GM18499 (cell line): ENCODE results near the gene SERPINA12.
"Not testable (repeated sequence)": the region's sequence is repeated elsewhere in the genome, so short reads cannot be mapped to it uniquely, and the experiment has no call there.

Experiments used
- ATAC-seq: cut with Tn5 transposase; IDR thresholded peaks from one replicate; pipeline ENCODE4 v1.9.1; 2021; ENCODE audit warnings: moderate number of reproducible peaks; ENCODE audit not compliant: insufficient read depth, unreplicated experiment

Gene SERPINA12

DNA sequence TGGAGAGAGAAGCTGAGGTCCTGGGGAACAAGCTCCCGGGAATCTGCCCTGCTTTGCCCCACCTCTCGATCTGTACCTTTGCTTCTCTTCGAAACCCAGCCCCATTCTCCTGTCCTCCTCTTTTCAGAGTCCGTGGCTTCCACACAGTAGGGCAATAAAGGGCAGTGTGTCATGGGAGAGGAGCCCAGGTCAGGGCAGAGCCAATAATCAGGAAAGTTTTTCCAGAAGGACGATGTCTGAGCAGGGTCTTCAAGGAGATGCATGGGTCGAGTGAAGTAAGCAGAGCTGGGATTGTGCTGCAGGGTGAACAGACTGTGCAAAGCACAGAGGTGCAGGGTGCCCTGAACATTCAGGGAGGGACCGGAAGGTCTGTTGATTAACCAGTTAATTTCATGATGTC lies 29.9 kb upstream of the SERPINA12 start:
- ATAC-seq = no peak

- ATAC-seq = no peak
Measured at GRCh38 chr14:94538070-94538740, 28.9 kb upstream of the SERPINA12 start.

GRCh38 chr14:94536836-94537235 lies 27.6 kb upstream of the SERPINA12 start:
- no peak for ATAC-seq

- ATAC-seq = no peak
Measured at GRCh38 chr14:94535506-94535905, 26.2 kb upstream of the SERPINA12 start.

- no peak for ATAC-seq
Measured at GRCh38 chr14:94532447-94532846, 23.2 kb upstream of the SERPINA12 start.

DNA sequence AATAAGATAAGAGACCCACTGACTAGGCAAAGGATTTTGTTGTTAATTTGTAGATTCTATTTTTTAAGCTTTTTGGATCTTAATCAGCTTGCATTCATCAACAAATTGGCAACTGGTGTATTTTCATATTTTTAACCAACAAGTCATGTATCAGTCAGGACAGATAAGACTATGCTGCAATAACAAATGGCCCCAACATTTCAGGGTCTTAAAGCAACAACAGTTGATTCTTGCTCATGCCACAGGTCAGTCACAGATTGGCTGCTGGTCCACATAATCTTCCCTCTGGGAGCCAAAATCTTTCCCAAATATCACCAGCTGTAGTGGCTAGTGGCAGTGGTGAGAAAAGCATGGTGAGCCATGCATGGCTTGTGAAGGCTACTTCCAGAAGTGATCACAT lies 21.9 kb upstream of the SERPINA12 start:
- ATAC-seq = no peak

- ATAC-seq = no peak
Measured at GRCh38 chr14:94524093-94524492, 14.8 kb upstream of the SERPINA12 start.

GRCh38 chr14:94523265-94523664 lies 14.0 kb upstream of the SERPINA12 start:
- no peak for ATAC-seq

DNA sequence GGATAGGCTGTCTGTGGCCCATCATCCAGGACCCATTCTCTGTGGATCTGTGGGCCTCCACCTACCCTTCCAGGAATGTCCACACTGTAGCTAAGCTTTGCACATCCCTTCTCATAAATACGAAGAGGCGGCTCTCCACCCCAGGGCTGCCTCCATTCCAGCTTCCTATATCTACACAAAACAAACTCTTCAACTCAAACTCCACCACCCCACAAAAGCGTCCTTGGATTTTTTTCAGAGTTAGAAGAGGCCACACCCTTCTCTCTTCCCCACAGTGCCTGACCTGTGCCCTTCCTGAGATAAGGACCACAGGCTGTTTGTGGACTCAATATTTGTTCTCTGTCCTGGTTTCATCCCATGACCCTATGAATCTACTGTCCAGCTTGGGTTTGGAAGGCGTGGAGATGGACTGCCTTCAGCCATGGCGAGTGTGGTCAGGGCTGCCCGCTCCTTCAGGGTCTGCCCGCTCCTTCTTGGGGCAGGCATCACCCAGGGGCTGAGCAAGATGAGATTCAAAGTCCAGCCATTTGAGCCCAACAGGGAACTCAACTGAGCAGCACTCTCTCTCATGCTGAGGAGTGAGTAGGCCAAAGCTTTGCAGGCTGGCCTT lies 13.0 kb upstream of the SERPINA12 start:
- no peak for ATAC-seq

DNA sequence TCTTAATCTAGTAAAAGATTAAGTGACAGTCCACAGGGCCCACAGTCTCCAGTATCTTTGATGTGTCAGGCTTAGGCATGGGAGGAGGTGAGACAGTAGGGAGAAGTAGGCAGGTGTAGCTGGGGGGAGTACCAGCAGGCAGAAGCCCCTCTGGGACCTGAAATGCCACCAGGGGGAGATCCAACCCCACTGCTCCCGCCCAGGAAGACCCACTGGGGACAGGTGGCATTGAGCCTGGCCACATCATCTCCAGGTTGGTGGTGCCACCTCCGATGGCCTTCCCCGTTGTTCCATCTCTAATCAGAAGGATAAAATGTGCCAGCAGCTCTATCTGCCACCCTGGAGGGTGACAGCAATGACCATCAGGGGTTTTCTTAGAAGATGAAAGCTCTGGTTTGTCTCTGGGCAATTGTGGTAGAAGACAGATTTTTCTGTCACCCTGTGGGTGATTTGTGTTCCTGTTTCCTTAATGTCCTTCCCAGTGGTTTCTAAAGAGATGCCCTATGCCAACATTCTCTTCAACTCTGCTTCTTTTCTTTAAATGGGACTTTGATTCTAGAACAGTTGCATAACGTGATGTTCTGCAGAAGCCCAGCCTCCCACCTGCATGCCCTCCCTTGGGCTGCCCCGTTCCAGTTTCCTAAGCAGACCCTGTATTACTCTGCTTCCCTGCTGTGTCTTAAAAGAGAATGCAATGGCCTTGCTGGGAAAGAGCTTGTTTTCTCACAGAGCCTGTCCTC lies 12.3 kb upstream of the SERPINA12 start:
- no peak for ATAC-seq

DNA sequence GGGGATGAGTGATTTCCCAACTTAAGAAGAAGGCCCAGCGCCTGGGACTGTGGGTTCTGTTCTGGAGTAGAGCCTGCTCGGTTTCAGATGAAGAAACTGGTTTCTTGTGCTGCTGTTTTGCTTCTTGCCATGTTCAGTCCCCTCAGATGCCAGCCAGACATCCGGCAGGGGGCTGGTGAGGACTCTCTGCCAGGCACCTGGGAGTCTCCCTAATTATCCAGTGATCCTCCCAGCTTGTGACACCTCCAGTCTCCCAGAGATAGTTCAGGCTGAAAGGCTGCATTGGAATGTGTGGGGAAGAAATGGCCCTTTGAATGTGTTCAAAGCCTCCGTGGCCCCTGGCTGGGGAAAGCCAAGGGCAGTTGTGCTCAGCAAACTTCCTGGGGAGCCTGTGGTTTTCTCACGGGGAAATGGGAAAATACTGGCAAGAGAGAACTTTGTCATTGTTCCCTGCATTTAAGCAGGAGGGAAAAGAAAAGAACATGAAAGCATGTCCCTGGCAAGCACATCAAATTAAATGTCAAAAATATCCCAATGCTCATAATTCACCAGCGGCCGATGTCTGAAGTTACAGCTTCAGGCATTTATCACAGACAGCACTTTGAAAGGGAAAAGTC lies 8.5 kb upstream of the SERPINA12 start:
- no peak for ATAC-seq

GRCh38 chr14:94517248-94517640 lies 8.0 kb upstream of the SERPINA12 start:
- ATAC-seq = no peak

DNA sequence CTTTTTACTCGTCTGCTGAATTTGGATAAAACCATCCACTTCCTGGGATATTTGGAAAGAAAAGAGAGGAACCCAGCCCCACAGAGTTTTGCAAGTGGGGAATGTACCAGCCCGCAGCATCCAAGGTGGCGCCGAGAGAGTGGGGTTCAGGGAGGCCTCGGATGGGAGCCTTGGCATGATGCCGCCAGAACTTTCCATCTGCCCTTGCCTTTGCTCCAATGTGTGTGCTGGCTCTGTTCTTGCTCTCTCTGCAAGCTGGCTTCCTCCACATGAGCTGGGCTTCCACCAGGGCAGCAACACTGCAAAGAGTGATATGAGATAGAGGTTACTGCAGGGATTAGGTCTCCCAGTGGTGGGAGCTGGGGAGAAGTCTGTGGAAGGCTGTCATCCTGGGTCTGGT lies 6.6 kb upstream of the SERPINA12 start:
- ATAC-seq = no peak

- no peak for ATAC-seq
Measured at GRCh38 chr14:94515426-94515825, 6.2 kb upstream of the SERPINA12 start.

DNA sequence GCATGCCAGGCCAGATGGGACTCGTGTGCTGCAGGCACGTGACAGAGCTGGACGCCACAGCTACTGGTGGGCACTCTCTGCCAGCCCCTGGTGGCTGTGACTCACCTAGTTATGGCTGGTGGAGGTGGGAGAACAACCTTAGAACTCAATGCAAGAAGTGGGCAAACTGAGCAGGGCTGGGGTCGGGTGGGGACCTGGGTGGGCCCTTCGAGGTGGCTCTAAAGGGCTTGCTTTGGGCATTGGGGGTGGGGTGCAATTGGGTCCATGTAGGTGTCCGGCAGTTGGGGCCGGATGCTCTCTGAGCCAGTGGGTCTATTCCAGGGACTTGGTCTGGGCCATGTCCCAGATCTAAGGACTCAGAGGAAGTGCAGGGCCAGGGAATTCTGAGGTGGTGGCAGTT lies 5.1 kb upstream of the SERPINA12 start:
- ATAC-seq = no peak

DNA sequence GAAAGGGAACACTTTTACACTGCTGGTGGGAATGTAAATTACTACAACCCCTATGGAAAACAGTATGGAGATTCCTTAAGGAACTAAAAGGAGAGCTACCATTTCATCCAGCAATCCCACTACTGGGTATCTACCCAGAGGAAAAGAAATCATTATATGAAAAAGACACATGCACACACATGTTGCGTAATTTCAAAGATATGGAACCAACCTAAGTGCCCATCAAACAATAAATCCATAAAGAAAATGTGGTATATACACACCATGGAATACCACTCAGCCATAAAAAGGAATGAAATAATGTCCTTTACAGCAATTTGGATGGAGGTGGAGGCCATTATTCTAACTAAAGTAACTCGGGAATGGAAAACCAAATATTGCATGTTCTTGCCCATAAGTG lies 1.2 kb upstream of the SERPINA12 start:
- not testable (repeated sequence) for ATAC-seq

- ATAC-seq = no peak
Measured at GRCh38 chr14:94505641-94506040, 3.6 kb downstream of the SERPINA12 start.

DNA sequence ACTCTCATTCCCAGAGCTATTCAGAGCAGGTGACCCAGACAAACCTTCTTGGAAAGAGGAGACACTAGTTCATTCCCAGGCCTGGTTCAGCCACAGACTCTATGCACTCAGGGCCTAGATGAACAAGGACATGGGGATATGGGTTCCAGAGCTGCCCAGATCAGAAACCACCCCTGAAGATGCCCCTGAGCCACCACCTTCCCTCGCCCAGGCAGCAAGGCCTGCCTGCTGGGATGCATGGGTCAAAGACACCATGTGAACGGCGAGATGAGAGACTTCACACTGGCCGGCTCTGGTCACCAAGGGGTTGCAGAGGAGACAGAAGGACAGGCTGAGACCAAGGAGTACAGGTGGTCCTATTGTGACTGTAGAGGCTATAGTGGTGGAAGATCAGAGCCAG lies 4.1 kb downstream of the SERPINA12 start:
- ATAC-seq = no peak

DNA sequence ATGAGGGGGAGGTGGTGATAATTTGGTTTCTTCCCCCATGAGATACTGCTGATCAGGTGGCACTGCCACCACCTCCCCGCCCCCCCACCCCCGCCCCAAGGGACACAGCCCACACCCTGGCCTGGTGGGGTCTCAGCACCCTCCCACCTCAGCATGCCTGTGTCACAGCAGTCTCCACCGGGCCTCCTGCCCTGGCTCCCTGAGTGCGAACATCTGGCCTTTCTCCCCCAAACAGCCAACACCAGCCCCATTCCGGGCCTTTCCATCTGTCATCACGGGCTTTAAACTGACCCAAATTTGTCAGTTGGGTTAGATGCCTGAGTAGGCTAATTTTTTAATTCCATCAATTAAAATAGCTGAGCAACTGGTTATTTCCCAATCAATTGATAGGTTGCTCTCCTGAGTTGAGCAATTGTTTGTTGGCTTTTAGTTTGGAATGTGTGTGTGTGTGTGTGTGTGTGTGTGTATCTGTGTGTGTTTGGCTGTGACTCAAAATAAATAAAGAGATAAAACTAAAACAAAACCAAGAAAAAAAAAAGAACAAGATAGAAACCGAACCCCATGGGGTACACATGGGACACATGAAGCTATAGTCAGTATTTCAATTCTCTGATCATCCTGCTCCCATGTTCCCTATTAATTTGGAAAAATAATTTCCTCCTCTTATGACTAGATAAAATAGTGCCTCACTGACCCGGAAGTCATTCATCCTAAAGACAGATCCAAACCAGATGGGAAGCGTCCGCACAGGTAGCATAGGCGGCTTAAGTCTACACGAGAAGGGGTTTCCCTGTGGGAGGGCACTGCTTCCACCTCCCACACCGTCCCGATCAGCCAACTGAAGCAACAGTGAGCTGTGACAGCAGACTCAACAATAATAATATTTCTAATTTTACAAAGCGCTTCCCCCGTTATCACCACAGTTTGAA lies 7.4 kb downstream of the SERPINA12 start:
- ATAC-seq = no peak

GRCh38 chr14:94500264-94500663 lies 9.0 kb downstream of the SERPINA12 start:
- ATAC-seq = no peak
